ENCODE results near the gene CD40.

GRCh38 chr20:46130534-46130933 lies 12.4 kb downstream of the CD40 start:
- TF ChIP-seq CTCF (IDR thresholded peaks at IDR 0.05; ENCODE audit: low read depth, low read length) (no peak), POLR2A (IDR thresholded peaks at IDR 0.05; ENCODE audit: extremely low read depth, insufficient read length) (no peak), MAX (IDR thresholded peaks at IDR 0.05; ENCODE audit: low read depth, low read length) (no peak), MYC (IDR thresholded peaks at IDR 0.05; ENCODE audit: low read depth, low read length) (no peak)

Data from NB4 (cell line).